ENCODE data around the gene LEPR.
"Not testable (repeated sequence)": the region's sequence is repeated elsewhere in the genome, so short reads cannot be mapped to it uniquely, and the experiment has no call there.

The LEPR gene

GRCh38 chr1:65458730-65459396, 38.4 kb downstream of the LEPR start:
- Histone ChIP-seq H3K36me3 (ENCODE audit: insufficient read depth, low read length) (no peaks in the 10 kb centered on the region), H3K27ac (ENCODE audit: low read depth, low read length) (no peak overlapping the region), H3K4me3 (ENCODE audit: low read depth, low read length) (no peak overlapping the region), H3K79me2 (ENCODE audit: control insufficient read depth, insufficient read depth, low read length, unreplicated experiment) (no peaks in the 10 kb centered on the region), H2AFZ (ENCODE audit: low read length, unreplicated experiment) (no peak overlapping the region), H3K27me3 (ENCODE audit: insufficient read depth, low read length) (no peaks in the 10 kb centered on the region), H3K4me1 (ENCODE audit: control insufficient read depth, insufficient read depth, low read length, unreplicated experiment) (peaks cover 8% of the 10 kb centered on the region)

- Histone ChIP-seq H3K79me2 (ENCODE audit: control insufficient read depth, insufficient read depth, low read length, unreplicated experiment) (no peaks in the 10 kb centered on the region), H3K27ac (ENCODE audit: low read depth, low read length) (no peak overlapping the region), H3K4me3 (ENCODE audit: low read depth, low read length) (no peak overlapping the region), H3K36me3 (ENCODE audit: insufficient read depth, low read length) (no peaks in the 10 kb centered on the region), H2AFZ (ENCODE audit: low read length, unreplicated experiment) (no peak overlapping the region), H3K27me3 (ENCODE audit: insufficient read depth, low read length) (no peaks in the 10 kb centered on the region), H3K4me1 (ENCODE audit: control insufficient read depth, insufficient read depth, low read length, unreplicated experiment) (peaks cover 8% of the 10 kb centered on the region)
Measured at GRCh38 chr1:65459397-65459768, 38.9 kb downstream of the LEPR start.

- H3K27ac ChIP-seq (ENCODE audit: low read depth, low read length); H3K4me1 ChIP-seq (ENCODE audit: control insufficient read depth, insufficient read depth, low read length, unreplicated experiment); H3K27me3 ChIP-seq (ENCODE audit: insufficient read depth, low read length); H3K36me3 ChIP-seq (ENCODE audit: insufficient read depth, low read length); H3K79me2 ChIP-seq (ENCODE audit: control insufficient read depth, insufficient read depth, low read length, unreplicated experiment); H3K4me3 ChIP-seq (ENCODE audit: low read depth, low read length); H2AFZ ChIP-seq (ENCODE audit: low read length, unreplicated experiment): not testable (repeated sequence)
Measured at GRCh38 chr1:65465837-65466236, 45.4 kb downstream of the LEPR start.

GRCh38 chr1:65467536-65467935, 47.1 kb downstream of the LEPR start:
- Histone ChIP-seq H3K27me3 (ENCODE audit: insufficient read depth, low read length) (no peaks in the 10 kb centered on the region), H3K36me3 (ENCODE audit: insufficient read depth, low read length) (no peaks in the 10 kb centered on the region), H3K27ac (ENCODE audit: low read depth, low read length) (no peak overlapping the region), H3K4me3 (ENCODE audit: low read depth, low read length) (no peak overlapping the region), H2AFZ (ENCODE audit: low read length, unreplicated experiment) (no peak overlapping the region), H3K4me1 (ENCODE audit: control insufficient read depth, insufficient read depth, low read length, unreplicated experiment) (peaks cover 15% of the 10 kb centered on the region), H3K79me2 (ENCODE audit: control insufficient read depth, insufficient read depth, low read length, unreplicated experiment) (no peaks in the 10 kb centered on the region)

- H3K4me3 ChIP-seq (ENCODE audit: low read depth, low read length) = no peak overlapping the region
- H3K36me3 ChIP-seq (ENCODE audit: insufficient read depth, low read length) = no peaks in the 10 kb centered on the region
- peaks cover 15% of the 10 kb centered on the region for H3K4me1 ChIP-seq (ENCODE audit: control insufficient read depth, insufficient read depth, low read length, unreplicated experiment)
- no peak overlapping the region for H2AFZ ChIP-seq (ENCODE audit: low read length, unreplicated experiment)
- no peak overlapping the region for H3K27ac ChIP-seq (ENCODE audit: low read depth, low read length)
- no peaks in the 10 kb centered on the region for H3K27me3 ChIP-seq (ENCODE audit: insufficient read depth, low read length)
- no peaks in the 10 kb centered on the region for H3K79me2 ChIP-seq (ENCODE audit: control insufficient read depth, insufficient read depth, low read length, unreplicated experiment)
Measured at GRCh38 chr1:65469126-65469888, 48.8 kb downstream of the LEPR start.

GRCh38 chr1:65469889-65470340, 49.4 kb downstream of the LEPR start:
- Histone ChIP-seq H3K4me1 (ENCODE audit: control insufficient read depth, insufficient read depth, low read length, unreplicated experiment) (peaks cover 15% of the 10 kb centered on the region), H3K27ac (ENCODE audit: low read depth, low read length) (no peak overlapping the region), H3K36me3 (ENCODE audit: insufficient read depth, low read length) (no peaks in the 10 kb centered on the region), H3K4me3 (ENCODE audit: low read depth, low read length) (no peak overlapping the region), H3K79me2 (ENCODE audit: control insufficient read depth, insufficient read depth, low read length, unreplicated experiment) (no peaks in the 10 kb centered on the region), H3K27me3 (ENCODE audit: insufficient read depth, low read length) (no peaks in the 10 kb centered on the region), H2AFZ (ENCODE audit: low read length, unreplicated experiment) (no peak overlapping the region)
